Hepatocyte (in vitro differentiated cells): ENCODE measurements around the gene NCLN.

Experiments used
- EZH2 ChIP-seq: fragments of 200-600 bp; sonication (generic); IDR thresholded peaks from 2 replicates; pipeline ENCODE4 v1.6.1; 2016; ENCODE audit warnings: antibody characterized with exemption, mild to moderate bottlenecking, borderline replicate concordance
- TF ChIP-seq, protein P1 (sequence below): fragments of 200-600 bp; sonication (generic); IDR thresholded peaks from 2 replicates; pipeline ENCODE4 v1.5.1; 2016; ENCODE audit warnings: antibody characterized with exemption, mild to moderate bottlenecking; ENCODE audit not compliant: poor library complexity

GRCh38 chr19:3231288-3231687 lies 45.6 kb downstream of the NCLN start:
- TF ChIP-seq, protein P1, sequence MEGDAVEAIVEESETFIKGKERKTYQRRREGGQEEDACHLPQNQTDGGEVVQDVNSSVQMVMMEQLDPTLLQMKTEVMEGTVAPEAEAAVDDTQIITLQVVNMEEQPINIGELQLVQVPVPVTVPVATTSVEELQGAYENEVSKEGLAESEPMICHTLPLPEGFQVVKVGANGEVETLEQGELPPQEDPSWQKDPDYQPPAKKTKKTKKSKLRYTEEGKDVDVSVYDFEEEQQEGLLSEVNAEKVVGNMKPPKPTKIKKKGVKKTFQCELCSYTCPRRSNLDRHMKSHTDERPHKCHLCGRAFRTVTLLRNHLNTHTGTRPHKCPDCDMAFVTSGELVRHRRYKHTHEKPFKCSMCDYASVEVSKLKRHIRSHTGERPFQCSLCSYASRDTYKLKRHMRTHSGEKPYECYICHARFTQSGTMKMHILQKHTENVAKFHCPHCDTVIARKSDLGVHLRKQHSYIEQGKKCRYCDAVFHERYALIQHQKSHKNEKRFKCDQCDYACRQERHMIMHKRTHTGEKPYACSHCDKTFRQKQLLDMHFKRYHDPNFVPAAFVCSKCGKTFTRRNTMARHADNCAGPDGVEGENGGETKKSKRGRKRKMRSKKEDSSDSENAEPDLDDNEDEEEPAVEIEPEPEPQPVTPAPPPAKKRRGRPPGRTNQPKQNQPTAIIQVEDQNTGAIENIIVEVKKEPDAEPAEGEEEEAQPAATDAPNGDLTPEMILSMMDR, result no peak
- no peak for TF ChIP-seq EZH2
